IMR-90 (cell line): ENCODE measurements around the gene SRSF3. TPM values are rescaled to one million over a fixed set of nuclear protein-coding genes. Genes with fewer than 3 reads are reported as not detected.
A peak's percentile ranks its signal among the peaks of the same experiment; 100 is the strongest.

ENCODE experiments used
- ATAC-seq: fragments of 200-7000 bp; cut with Tn5 transposase; 2 replicates; pipeline ENCODE4 v1.9.1; 2020; ENCODE audit warnings: low read depth, mild to moderate bottlenecking, moderate library complexity
- BruUV-seq: library from RNA; stranded (reverse); fragments of 400-500 nt; replicated peaks from 2 replicates; lab custom pipeline; 2021; lab: Mats Ljungman, UMichigan
- CTCF ChIA-PET: fragments of 300-600 bp; formaldehyde crosslinking; extraction: SDS; loops from one replicate; lab custom pipeline; 2021; ENCODE audit warnings: antibody characterized with exemption; lab: Yijun Ruan, JAX
- POLR2A ChIA-PET: fragments of 300-600 bp; sonication (Branson Sonifier 250); formaldehyde crosslinking; loops from one replicate; lab custom pipeline; 2022; ENCODE audit warnings: antibody characterized with exemption; ENCODE audit not compliant: unreplicated experiment; lab: Charles Lee
- DNase-seq: peaks from one replicate; pipeline ENCODE4 v3.0.0; 2013
- H2AFZ ChIP-seq: replicated peaks from 2 replicates; pipeline ENCODE3; 2013; ENCODE audit warnings: low read length, mild to moderate bottlenecking; ENCODE audit not compliant: poor library complexity
- H2AK5ac ChIP-seq: 2 replicates; pipeline ENCODE4 v1.6.1; 2013; ENCODE audit warnings: low read depth, low read length, inconsistent platforms
- H2AK9ac ChIP-seq: replicated peaks from 2 replicates; pipeline ENCODE3; 2013; ENCODE audit warnings: mild to moderate bottlenecking, low read depth, low read length, moderate library complexity; ENCODE audit not compliant: poor library complexity
- H2BK120ac ChIP-seq: 2 replicates; pipeline ENCODE4 v1.6.1; 2013; ENCODE audit warnings: low read depth, low read length, inconsistent platforms
- H2BK15ac ChIP-seq: 3 replicates; pipeline ENCODE4 v1.6.1; 2013; ENCODE audit warnings: low read depth, low read length, inconsistent platforms
- H2BK20ac ChIP-seq: 2 replicates; pipeline ENCODE4 v1.6.1; 2013; ENCODE audit warnings: low read depth, mild to moderate bottlenecking, inconsistent platforms, low read length, moderate library complexity
- H2BK5ac ChIP-seq: 2 replicates; pipeline ENCODE4 v1.6.1; 2013; ENCODE audit warnings: mild to moderate bottlenecking, low read depth, low read length, inconsistent platforms; ENCODE audit not compliant: poor library complexity, severe bottlenecking
- H3K14ac ChIP-seq: replicated peaks from 2 replicates; pipeline ENCODE4 v1.6.1; 2013; ENCODE audit warnings: low read depth, low read length, inconsistent platforms
- H3K18ac ChIP-seq: 2 replicates; pipeline ENCODE4 v1.6.1; 2013; ENCODE audit warnings: low read depth, low read length, control low read depth
- H3K23ac ChIP-seq: 2 replicates; pipeline ENCODE4 v1.6.1; 2013; ENCODE audit warnings: low read depth, low read length, inconsistent platforms
- H3K27ac ChIP-seq: 2 replicates; pipeline ENCODE4 v1.5.1; 2013; ENCODE audit warnings: mild to moderate bottlenecking, control low read depth, low read length; ENCODE audit not compliant: insufficient read depth
- H3K27me3 ChIP-seq: 2 replicates; pipeline ENCODE4 v1.6.1; 2013; ENCODE audit warnings: low read length; ENCODE audit not compliant: control insufficient read depth, insufficient read depth
- H3K36me3 ChIP-seq: 2 replicates; pipeline ENCODE4 v1.6.1; 2013; ENCODE audit warnings: low read length, mixed read lengths; ENCODE audit not compliant: control insufficient read depth, insufficient read depth
- H3K4ac ChIP-seq: 2 replicates; pipeline ENCODE4 v1.6.1; 2013; ENCODE audit warnings: low read depth, low read length, inconsistent platforms
- H3K4me1 ChIP-seq: 2 replicates; pipeline ENCODE4 v1.6.1; 2013; ENCODE audit warnings: low read length, mixed read lengths; ENCODE audit not compliant: control insufficient read depth, insufficient read depth
- H3K4me2 ChIP-seq: 2 replicates; pipeline ENCODE4 v1.6.1; 2013; ENCODE audit warnings: low read depth, mild to moderate bottlenecking, control low read depth, low read length, moderate library complexity
- H3K4me3 ChIP-seq: 2 replicates; pipeline ENCODE4 v1.5.1; 2013; ENCODE audit warnings: low read depth, mild to moderate bottlenecking, control low read depth, low read length, moderate library complexity; ENCODE audit not compliant: insufficient read depth
- H3K56ac ChIP-seq: 2 replicates; pipeline ENCODE4 v1.6.1; 2013; ENCODE audit warnings: low read length, inconsistent platforms; ENCODE audit not compliant: insufficient read depth; ENCODE audit errors: extremely low read depth
- H3K79me1 ChIP-seq, 2 experiments: 2 replicates each; pipeline ENCODE4 v1.6.1; 2013; ENCODE audit warnings: low read length in 2 of 2, inconsistent platforms in 1 of 2, low read depth in 1 of 2
- H3K9ac ChIP-seq: 2 replicates; pipeline ENCODE4 v1.6.1; 2013; ENCODE audit warnings: low read depth, low read length, control low read depth
- H3K9me1 ChIP-seq: 2 replicates; pipeline ENCODE4 v1.6.1; 2013; ENCODE audit warnings: low read length, inconsistent platforms; ENCODE audit not compliant: insufficient read depth
- H3K9me3 ChIP-seq: 2 replicates; pipeline ENCODE4 v1.6.1; 2013; ENCODE audit warnings: low read length; ENCODE audit not compliant: control insufficient read depth, insufficient read depth
- H4K20me1 ChIP-seq: 2 replicates; pipeline ENCODE4 v1.6.1; 2013; ENCODE audit warnings: low read length, inconsistent platforms; ENCODE audit not compliant: insufficient read depth
- H4K5ac ChIP-seq: 2 replicates; pipeline ENCODE4 v1.6.1; 2013; ENCODE audit warnings: mild to moderate bottlenecking, low read depth, low read length, control low read depth
- H4K8ac ChIP-seq, 2 experiments: 2 replicates each; pipeline ENCODE4 v1.6.1; 2013; ENCODE audit warnings: low read depth in 2 of 2, low read length in 2 of 2, control low read depth in 1 of 2, inconsistent platforms in 1 of 2
- H4K91ac ChIP-seq: 2 replicates; pipeline ENCODE4 v1.6.1; 2013; ENCODE audit warnings: low read depth, low read length, inconsistent platforms; ENCODE audit not compliant: insufficient read depth
- BHLHE40 ChIP-seq: fragments of 150-350 bp; IDR thresholded peaks from 2 replicates; pipeline ENCODE4 v1.6.1; 2016; ENCODE audit warnings: mild to moderate bottlenecking, low read depth, low read length
- CHD1 ChIP-seq: IDR thresholded peaks from 2 replicates; pipeline ENCODE4 v1.6.1; 2012; ENCODE audit warnings: low read depth, low read length, improper control_type of control experiment
- MAFK ChIP-seq: IDR thresholded peaks from 2 replicates; pipeline ENCODE4 v1.6.1; 2012; ENCODE audit warnings: low read depth, low read length, improper control_type of control experiment
- MAZ ChIP-seq: IDR thresholded peaks from 2 replicates; pipeline ENCODE4 v1.6.1; 2012; ENCODE audit warnings: low read depth, mild to moderate bottlenecking, low read length, improper control_type of control experiment, moderate library complexity, borderline replicate concordance
- MXI1 ChIP-seq: IDR thresholded peaks from 2 replicates; pipeline ENCODE4 v1.6.1; 2012; ENCODE audit warnings: low read depth, mild to moderate bottlenecking, low read length, moderate library complexity, borderline replicate concordance
- NFE2L2 ChIP-seq: fragments of 150-350 bp; IDR thresholded peaks from 2 replicates; pipeline ENCODE4 v1.6.1; 2016; ENCODE audit warnings: low read depth, mild to moderate bottlenecking, low read length
- SMC3 ChIP-seq: fragments of 150-350 bp; IDR thresholded peaks from 2 replicates; pipeline ENCODE4 v1.6.1; 2016; ENCODE audit warnings: low read depth, mild to moderate bottlenecking, antibody characterized with exemption, low read length, moderate library complexity
- WGBS, 2 experiments: methylation state at CpG; one replicate each; pipeline versions ENCODE4 v1.1.5 to v1.1.7; 2013; ENCODE audit warnings: missing lambda C conversion rate in 2 of 2; ENCODE audit not compliant: insufficient read length in 1 of 2; ENCODE audit errors: extremely low coverage in 2 of 2; 5-methylcytosine and 5-hydroxymethylcytosine counted together
- dilution Hi-C: fragments of 300-500 bp; cut with HindIII; formaldehyde crosslinking; loops from one replicate; pipeline ENCODE4 v1.14.3; 2018; ENCODE audit warnings: low sequenced_read_pairs; ENCODE audit not compliant: unreplicated experiment
- in situ Hi-C: fragments of 300-500 bp; cut with MboI; formaldehyde crosslinking; loops from 3 replicates; pipeline ENCODE4 v1.14.3; 2019; ENCODE audit warnings: low sequenced_read_pairs, inconsistent platforms, mixed read lengths
- intact Hi-C: fragments of 100-400 bp; cut with micrococcal nuclease; formaldehyde crosslinking; loops from 2 replicates; pipeline ENCODE4 v1.10.0; 2022
- polyA plus RNA-seq, 3 experiments: library from polyadenylated mRNA; depleted of rRNA; stranded (reverse); fragments of >200 nt; gene quantifications; 2 replicates each; pipeline ENCODE4 v1.2.3, GENCODE V29; 2012; ENCODE audit warnings: low replicate concordance in 1 of 3
- total RNA-seq: library from RNA; depleted of rRNA; stranded (reverse); fragments of >200 nt; gene quantifications from 2 replicates; pipeline ENCODE4 v1.2.3, GENCODE V29; 2012
- TF ChIP-seq, protein P1 (sequence below): fragments of 150-350 bp; IDR thresholded peaks from 2 replicates; pipeline ENCODE4 v1.6.1; 2017; ENCODE audit warnings: mild to moderate bottlenecking, antibody characterized with exemption, low read length, low read depth

SRSF3 gene
- total and polyA plus RNA-seq, 2 of the 4 experiments (the other 2 are of a cell fraction) = 237 to 297 TPM

- peak overlapping the region; percentile 3 for H2AFZ ChIP-seq
Observed at GRCh38 chr6:36576578-36576977, 17.6 kb upstream of the SRSF3 start.

More at GRCh38 chr6:36576578-36576977, 17.6 kb upstream of the SRSF3 start:
- Histone ChIP-seq H3K23ac (0 out of 2 replicates have a peak overlapping the region, but pooled peaks have one; percentile 14), H3K4me3 (no peak overlapping the region), H4K91ac (peak overlapping the region; percentile 92), H4K5ac (peak overlapping the region; percentile 57), H3K4me1 (peaks cover 13% of the 10 kb centered on the region), H3K14ac (peak overlapping the region; percentile 83), H2BK20ac (peak overlapping the region; percentile 70), H3K36me3 (no peaks in the 10 kb centered on the region), H3K9me1 (peaks cover 15% of the 10 kb centered on the region), H3K27me3 (no peaks in the 10 kb centered on the region), H2BK120ac (peak overlapping the region; percentile 79), H2AK5ac (peak overlapping the region; percentile 80; the same call in 1 of the 2 replicates), H3K4me2 (no peak overlapping the region), H2BK5ac (peak overlapping the region; percentile 37), H3K4ac (peak overlapping the region; percentile 96), H4K20me1 (no peaks in the 10 kb centered on the region; the same call in 1 of the 2 replicates), H3K18ac (peak overlapping the region; percentile 85; the same call in 1 of the 2 replicates), H3K9me3 (no peaks in the 10 kb centered on the region), H3K79me1 (peaks cover 4 to 18% of the 10 kb centered on the region in 2 experiments; a peak in 3 of 4 replicates), H2AK9ac (no peak overlapping the region), H3K56ac (no peak overlapping the region), H3K27ac (no peak overlapping the region), H4K8ac (peak overlapping the region; percentile 1 to 66; a peak in 2 of 4 replicates), H2BK15ac (peak overlapping the region; percentile 72; the same call in 1 of the 3 replicates), H3K9ac (no peak overlapping the region)
- TF ChIP-seq CHD1 (no peak), MXI1 (no peak), NFE2L2 (no peak), SMC3 (no peak), BHLHE40 (no peak), MAZ (no peak), MAFK (no peak)
- TF ChIP-seq, protein P1, sequence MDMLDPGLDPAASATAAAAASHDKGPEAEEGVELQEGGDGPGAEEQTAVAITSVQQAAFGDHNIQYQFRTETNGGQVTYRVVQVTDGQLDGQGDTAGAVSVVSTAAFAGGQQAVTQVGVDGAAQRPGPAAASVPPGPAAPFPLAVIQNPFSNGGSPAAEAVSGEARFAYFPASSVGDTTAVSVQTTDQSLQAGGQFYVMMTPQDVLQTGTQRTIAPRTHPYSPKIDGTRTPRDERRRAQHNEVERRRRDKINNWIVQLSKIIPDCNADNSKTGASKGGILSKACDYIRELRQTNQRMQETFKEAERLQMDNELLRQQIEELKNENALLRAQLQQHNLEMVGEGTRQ = no peak
- 90% methylated on average over 2 of the region's 7 CpGs; no CpG with 5 or more reads in 1 of the 2 experiments for WGBS, 2 experiments
- ChIA-PET CTCF (interaction anchor here (1.0 kb wide), 1 partner anchor 12 kb away, joined by 3 read pairs; no protein-coding TSS in a partner anchor), POLR2A (interaction anchor here (1.0 kb wide), 1 partner anchor 24 kb away, joined by 9 read pairs; no protein-coding TSS in a partner anchor)
- DNase-seq (no peak), ATAC-seq (no peak)
- intact Hi-C loops (loop anchor here (5.0 kb wide), 1 partner anchor 44 kb away; no protein-coding TSS in a partner anchor), in situ Hi-C loops (no loop called here), dilution Hi-C loops (no loop called here)
- BruUV-seq = no TSS peak
